ENCODE data around the gene SLC25A14. TPM values are rescaled to one million over a fixed set of nuclear protein-coding genes. Genes with fewer than 3 reads are reported as not detected.
"Not testable (repeated sequence)": the region's sequence is repeated elsewhere in the genome, so short reads cannot be mapped to it uniquely, and the experiment has no call there.

Gene SLC25A14
- total and polyA plus RNA-seq, 10 donors = 7.7 to 19.7 (median 11.8) TPM

DNA sequence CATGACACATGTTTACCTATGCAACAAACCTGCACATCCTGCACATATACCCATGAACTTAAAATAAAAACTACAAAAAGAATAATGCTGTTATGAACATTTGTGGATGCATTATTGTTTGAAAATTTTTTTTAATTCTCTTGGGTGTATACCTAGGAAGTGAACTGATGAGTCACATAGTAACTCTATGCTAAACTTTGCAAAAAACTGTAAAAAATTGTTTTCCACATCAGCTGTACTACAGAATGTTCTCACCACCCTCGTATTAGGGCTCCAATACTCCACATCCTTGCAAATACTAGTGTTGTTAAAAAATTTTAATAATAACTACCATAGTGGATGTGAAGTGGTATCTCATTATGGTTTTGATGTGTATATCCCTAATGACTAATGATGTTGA, 37.7 kb upstream of the SLC25A14 start:
- intact Hi-C loops (cut with DNase I; ENCODE audit: low total_unique reads) = no loop called here
- Histone ChIP-seq H3K4me1 (no peaks in the 10 kb centered on the region), H3K4me3 (no peak overlapping the region), H3K9me3 (peaks cover 0 to 7% (median 0%) of the 10 kb centered on the region in 8 donors), H3K27ac (no peak overlapping the region), H3K27me3 (replicated peaks in 1 of 7) (peaks cover 0 to 8% (median 0%) of the 10 kb centered on the region in 7 donors), H3K36me3 (no peaks in the 10 kb centered on the region)
- 50 to 75% (median 62%) methylated on average over 1 of the region's 1 CpG for WGBS, 5 donors
- TF ChIP-seq POLR2A (IDR thresholded peaks at IDR 0.05) (no peak), POLR2AphosphoS5 (IDR thresholded peaks at IDR 0.05) (no peak)
- TF ChIP-seq, protein P1, sequence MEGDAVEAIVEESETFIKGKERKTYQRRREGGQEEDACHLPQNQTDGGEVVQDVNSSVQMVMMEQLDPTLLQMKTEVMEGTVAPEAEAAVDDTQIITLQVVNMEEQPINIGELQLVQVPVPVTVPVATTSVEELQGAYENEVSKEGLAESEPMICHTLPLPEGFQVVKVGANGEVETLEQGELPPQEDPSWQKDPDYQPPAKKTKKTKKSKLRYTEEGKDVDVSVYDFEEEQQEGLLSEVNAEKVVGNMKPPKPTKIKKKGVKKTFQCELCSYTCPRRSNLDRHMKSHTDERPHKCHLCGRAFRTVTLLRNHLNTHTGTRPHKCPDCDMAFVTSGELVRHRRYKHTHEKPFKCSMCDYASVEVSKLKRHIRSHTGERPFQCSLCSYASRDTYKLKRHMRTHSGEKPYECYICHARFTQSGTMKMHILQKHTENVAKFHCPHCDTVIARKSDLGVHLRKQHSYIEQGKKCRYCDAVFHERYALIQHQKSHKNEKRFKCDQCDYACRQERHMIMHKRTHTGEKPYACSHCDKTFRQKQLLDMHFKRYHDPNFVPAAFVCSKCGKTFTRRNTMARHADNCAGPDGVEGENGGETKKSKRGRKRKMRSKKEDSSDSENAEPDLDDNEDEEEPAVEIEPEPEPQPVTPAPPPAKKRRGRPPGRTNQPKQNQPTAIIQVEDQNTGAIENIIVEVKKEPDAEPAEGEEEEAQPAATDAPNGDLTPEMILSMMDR (IDR thresholded peaks at IDR 0.05 in 8 of 11, conservative IDR thresholded peaks at IDR 0.05 in 3 of 11) = no peak
- no peak for DNase-seq

DNA sequence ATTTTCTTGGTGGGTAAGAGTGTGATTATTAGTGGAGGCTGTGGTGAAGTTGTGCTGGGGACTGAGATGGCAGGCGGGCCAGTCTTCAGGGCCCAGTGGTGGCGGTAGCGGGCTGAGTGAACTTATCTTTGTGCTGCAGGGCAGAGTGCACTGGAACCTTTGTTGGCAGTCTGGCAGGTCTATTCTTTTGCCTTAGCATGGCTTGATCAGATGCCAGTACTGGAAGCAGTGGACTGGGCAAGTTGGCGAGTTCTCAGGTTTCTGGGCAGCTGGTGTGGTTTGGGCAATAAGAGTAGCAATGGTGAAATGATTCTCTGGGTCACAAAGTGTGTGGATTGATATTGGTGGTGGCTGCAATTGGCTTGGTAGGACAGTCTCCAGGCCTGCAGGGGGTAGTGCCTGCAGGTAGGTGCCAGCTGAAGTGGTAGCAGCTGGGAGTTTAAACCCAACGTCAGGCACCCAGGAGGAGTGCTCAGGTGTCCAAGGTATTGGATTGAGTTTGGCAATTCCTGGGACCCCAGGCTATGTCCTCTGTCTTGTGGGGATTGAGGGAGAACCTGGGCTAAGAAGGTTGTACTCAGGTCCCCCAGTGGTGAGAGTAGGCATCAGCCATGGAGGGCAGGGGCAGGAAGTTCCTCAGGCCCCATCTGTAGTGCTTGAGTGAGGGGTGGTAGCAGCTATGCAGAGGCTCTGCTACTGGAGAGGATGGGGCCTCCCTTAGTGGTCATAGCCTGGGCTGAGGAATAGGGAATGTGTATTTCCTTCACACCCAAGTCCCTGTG, 34.9 kb upstream of the SLC25A14 start:
- peaks cover 0 to 2% (median 0%) of the 10 kb centered on the region in 7 donors for H3K27me3 ChIP-seq (replicated peaks in 1 of 7)
- WGBS, 5 donors = 79 to 95% (median 92%) methylated on average over 4 to 5 of the region's 5 CpGs
- DNase-seq = no peak
- H3K4me1 ChIP-seq = no peaks in the 10 kb centered on the region
- no peak overlapping the region for H3K27ac ChIP-seq
- intact Hi-C loops (cut with DNase I; ENCODE audit: low total_unique reads) = no loop called here
- no peak overlapping the region for H3K4me3 ChIP-seq
- TF ChIP-seq POLR2AphosphoS5 (IDR thresholded peaks at IDR 0.05) = no peak
- TF ChIP-seq POLR2A (IDR thresholded peaks at IDR 0.05) = no peak
- TF ChIP-seq, protein P1 (IDR thresholded peaks at IDR 0.05 in 8 of 11, conservative IDR thresholded peaks at IDR 0.05 in 3 of 11) = no peak
- H3K9me3 ChIP-seq = peaks cover 0 to 7% (median 0%) of the 10 kb centered on the region in 8 donors
- no peaks in the 10 kb centered on the region for H3K36me3 ChIP-seq

DNA sequence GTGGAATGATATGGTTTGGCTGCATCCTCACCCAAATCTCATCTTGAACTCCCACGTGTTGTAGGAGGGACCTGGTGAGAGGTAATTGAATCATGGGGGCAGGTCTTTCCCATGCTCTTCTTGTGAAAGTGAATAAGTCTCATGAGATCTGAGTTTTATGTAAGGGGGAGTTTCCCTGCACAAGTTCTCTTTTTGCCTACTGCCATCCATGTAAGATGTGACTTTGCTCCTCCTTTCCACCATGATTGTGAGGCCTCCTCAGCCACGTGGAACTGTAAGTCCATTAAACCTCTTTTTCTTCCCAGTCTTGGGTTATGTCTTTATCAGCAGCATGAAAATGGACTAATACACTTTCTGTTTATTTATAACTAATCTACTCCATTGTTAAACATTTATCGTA, 19.8 kb upstream of the SLC25A14 start:
- DNase-seq; H3K4me1 ChIP-seq; H3K9me3 ChIP-seq; H3K36me3 ChIP-seq; H3K27ac ChIP-seq; intact Hi-C loops (cut with DNase I; ENCODE audit: low total_unique reads); H3K4me3 ChIP-seq: not testable (repeated sequence)
- WGBS, 5 donors = 56 to 78% (median 68%) methylated on average over 3 of the region's 3 CpGs
- peaks cover 0 to 19% (median 0%) of the 10 kb centered on the region in 7 donors for H3K27me3 ChIP-seq (replicated peaks in 1 of 7)

DNA sequence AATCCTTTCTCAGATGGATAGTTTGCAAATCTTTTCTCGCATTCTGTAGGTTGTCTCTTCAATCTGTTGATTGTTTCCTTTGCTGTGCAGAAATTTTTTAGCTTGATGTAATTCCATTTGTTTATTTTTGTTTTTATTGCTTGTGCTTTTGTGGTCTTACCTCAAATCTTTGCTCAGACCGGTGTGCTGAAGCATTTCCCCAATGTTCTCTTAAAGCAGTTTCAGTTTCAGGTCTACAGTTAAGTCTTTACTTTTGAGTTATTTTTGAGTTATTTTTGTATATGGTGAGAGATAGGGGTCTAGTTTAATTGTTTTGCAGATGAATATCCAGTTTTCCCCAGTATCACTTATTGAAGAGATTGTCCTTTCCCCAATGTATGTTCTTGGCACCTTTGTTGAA, 18.2 kb upstream of the SLC25A14 start:
- Histone ChIP-seq H3K9me3 (peaks cover 0 to 9% (median 0%) of the 10 kb centered on the region in 8 donors), H3K36me3 (no peaks in the 10 kb centered on the region), H3K4me3 (no peak overlapping the region), H3K4me1 (no peaks in the 10 kb centered on the region), H3K27me3 (replicated peaks in 1 of 7) (peaks cover 0 to 7% (median 0%) of the 10 kb centered on the region in 7 donors), H3K27ac (no peak overlapping the region)
- DNase-seq = no peak
- intact Hi-C loops (cut with DNase I; ENCODE audit: low total_unique reads) = no loop called here
- TF ChIP-seq POLR2AphosphoS5 (IDR thresholded peaks at IDR 0.05) (no peak), POLR2A (IDR thresholded peaks at IDR 0.05) (no peak)
- TF ChIP-seq, protein P1 (IDR thresholded peaks at IDR 0.05 in 8 of 11, conservative IDR thresholded peaks at IDR 0.05 in 3 of 11) = no peak
- WGBS, 5 donors = 54 to 69% (median 64%) methylated on average over 2 of the region's 2 CpGs
